ENCODE data around the gene AMBP. TPM values are rescaled to one million over a fixed set of nuclear protein-coding genes. Genes with fewer than 3 reads are reported as not detected.

AMBP gene
- total and polyA plus RNA-seq, 2 of the 13 experiments (the other 11 are each of a cell fraction or from before 2014, with no cell fraction given) = 1,510 to 2,580 TPM

DNA sequence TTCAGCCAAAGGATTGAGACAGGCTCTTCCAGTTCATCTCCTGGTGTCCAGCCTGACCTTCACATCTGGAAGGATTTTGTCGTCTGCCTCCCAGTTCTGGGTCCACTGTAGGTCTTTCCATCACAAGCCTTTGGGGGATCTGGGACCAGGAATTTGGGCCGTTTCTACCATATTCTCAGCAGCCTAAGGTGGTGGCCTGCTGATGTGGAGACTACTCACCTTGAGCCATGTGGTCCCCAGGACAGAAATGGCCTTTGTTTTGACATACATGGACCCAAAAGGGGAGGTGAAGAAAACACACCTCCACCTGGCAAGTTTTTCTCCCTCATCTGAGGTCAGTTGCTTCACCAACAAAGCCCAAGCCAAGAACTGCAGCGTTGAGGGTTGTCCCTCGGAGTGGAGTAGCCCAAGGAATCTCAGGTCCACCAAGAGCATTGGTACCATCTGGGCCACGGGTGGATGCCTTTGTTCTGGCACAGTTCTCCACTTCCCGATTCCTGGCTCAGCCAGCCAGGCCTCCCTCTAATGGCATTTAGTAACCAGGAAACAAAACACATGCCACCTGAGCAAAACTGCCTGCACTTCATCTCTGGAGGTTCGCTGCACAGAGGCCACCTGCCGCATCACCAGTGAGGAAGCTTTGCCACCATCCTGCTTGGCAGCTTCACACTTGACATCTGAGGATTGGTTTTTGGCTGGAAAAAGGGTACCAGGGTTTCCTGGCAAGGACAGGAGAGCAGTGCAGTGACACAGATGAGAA, 24.7 kb downstream of the AMBP start:
- no peak overlapping the region for H3K4me3 ChIP-seq (replicated peaks in 1 of 3; ENCODE audit: insufficient read depth in 1 of 3, low read depth in 2 of 3, low read length in 3 of 3)
- DNase-seq (ENCODE audit: low spot score) (no peak), ATAC-seq (no peak), FAIRE-seq (no peak)
- H3K27ac ChIP-seq (ENCODE audit: extremely low read length, insufficient read depth, low read length) = no peak overlapping the region
- CTCF ChIA-PET (ENCODE audit: low intra/inter-chr PET ratio, low total read pairs) = no interaction called here
- POLR2A ChIA-PET = no interaction called here
- in situ Hi-C loops (cut with HindIII; ENCODE audit: extremely low pct_ligation_motif_present, low pct_unique_long_range_greater_than_20kb) = no loop called here
- H3K27me3 ChIP-seq (ENCODE audit: control insufficient read depth in 1 of 2, insufficient read depth in 2 of 2, low read length in 2 of 2) = peaks cover 2 to 6% of the 10 kb centered on the region in 2 experiments; a peak in 3 of 5 replicates
- peaks cover 17% of the 10 kb centered on the region for H3K4me1 ChIP-seq (ENCODE audit: insufficient read depth, low read length)
- H4K20me1 ChIP-seq (ENCODE audit: insufficient read depth, low read length) = no peaks in the 10 kb centered on the region
- no peak for TF ChIP-seq SSRP1 (CRISPR knock-in tag; IDR thresholded peaks at IDR 0.05)
- no peak for TF ChIP-seq TBX2 (CRISPR knock-in tag; IDR thresholded peaks at IDR 0.05; ENCODE audit: borderline replicate concordance)
- no peak for TF ChIP-seq KDM5B (CRISPR knock-in tag; IDR thresholded peaks at IDR 0.05; ENCODE audit: borderline replicate concordance)
- TF ChIP-seq ATAD3A (CRISPR knock-in tag; IDR thresholded peaks at IDR 0.05) = no peak
- TF ChIP-seq RFX3 (CRISPR knock-in tag; IDR thresholded peaks at IDR 0.05) = no peak
- TF ChIP-seq PAX8 (CRISPR knock-in tag; IDR thresholded peaks at IDR 0.05; ENCODE audit: borderline replicate concordance) = no peak
- no peak for TF ChIP-seq ZNF83 (CRISPR knock-in tag; IDR thresholded peaks at IDR 0.05; ENCODE audit: borderline replicate concordance)
- no peak for TF ChIP-seq ZNF138 (CRISPR knock-in tag; IDR thresholded peaks at IDR 0.05; ENCODE audit: low read depth)
- TF ChIP-seq, protein P1, sequence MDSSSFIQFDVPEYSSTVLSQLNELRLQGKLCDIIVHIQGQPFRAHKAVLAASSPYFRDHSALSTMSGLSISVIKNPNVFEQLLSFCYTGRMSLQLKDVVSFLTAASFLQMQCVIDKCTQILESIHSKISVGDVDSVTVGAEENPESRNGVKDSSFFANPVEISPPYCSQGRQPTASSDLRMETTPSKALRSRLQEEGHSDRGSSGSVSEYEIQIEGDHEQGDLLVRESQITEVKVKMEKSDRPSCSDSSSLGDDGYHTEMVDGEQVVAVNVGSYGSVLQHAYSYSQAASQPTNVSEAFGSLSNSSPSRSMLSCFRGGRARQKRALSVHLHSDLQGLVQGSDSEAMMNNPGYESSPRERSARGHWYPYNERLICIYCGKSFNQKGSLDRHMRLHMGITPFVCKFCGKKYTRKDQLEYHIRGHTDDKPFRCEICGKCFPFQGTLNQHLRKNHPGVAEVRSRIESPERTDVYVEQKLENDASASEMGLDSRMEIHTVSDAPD (CRISPR knock-in tag; IDR thresholded peaks at IDR 0.05) = no peak
- TF ChIP-seq, protein P2, sequence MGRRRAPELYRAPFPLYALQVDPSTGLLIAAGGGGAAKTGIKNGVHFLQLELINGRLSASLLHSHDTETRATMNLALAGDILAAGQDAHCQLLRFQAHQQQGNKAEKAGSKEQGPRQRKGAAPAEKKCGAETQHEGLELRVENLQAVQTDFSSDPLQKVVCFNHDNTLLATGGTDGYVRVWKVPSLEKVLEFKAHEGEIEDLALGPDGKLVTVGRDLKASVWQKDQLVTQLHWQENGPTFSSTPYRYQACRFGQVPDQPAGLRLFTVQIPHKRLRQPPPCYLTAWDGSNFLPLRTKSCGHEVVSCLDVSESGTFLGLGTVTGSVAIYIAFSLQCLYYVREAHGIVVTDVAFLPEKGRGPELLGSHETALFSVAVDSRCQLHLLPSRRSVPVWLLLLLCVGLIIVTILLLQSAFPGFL (CRISPR knock-in tag; IDR thresholded peaks at IDR 0.05) = no peak
- TF ChIP-seq SETDB1 (CRISPR knock-in tag; IDR thresholded peaks at IDR 0.05; ENCODE audit: borderline replicate concordance) = no peak
- TF ChIP-seq ZBTB20 (CRISPR knock-in tag; IDR thresholded peaks at IDR 0.05; ENCODE audit: borderline replicate concordance, low read depth) = no peak
- TF ChIP-seq, protein P3, sequence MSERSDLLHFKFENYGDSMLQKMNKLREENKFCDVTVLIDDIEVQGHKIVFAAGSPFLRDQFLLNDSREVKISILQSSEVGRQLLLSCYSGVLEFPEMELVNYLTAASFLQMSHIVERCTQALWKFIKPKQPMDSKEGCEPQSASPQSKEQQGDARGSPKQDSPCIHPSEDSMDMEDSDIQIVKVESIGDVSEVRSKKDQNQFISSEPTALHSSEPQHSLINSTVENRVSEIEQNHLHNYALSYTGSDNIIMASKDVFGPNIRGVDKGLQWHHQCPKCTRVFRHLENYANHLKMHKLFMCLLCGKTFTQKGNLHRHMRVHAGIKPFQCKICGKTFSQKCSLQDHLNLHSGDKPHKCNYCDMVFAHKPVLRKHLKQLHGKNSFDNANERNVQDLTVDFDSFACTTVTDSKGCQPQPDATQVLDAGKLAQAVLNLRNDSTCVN (CRISPR knock-in tag; IDR thresholded peaks at IDR 0.05; ENCODE audit: borderline replicate concordance) = no peak
- no peak for TF ChIP-seq ZNF274 (CRISPR knock-in tag; IDR thresholded peaks at IDR 0.05)
- TF ChIP-seq ZNF782 (CRISPR knock-in tag; IDR thresholded peaks at IDR 0.05; ENCODE audit: borderline replicate concordance) = no peak
- TF ChIP-seq NFYB (CRISPR knock-in tag; IDR thresholded peaks at IDR 0.05) = no peak
- no peak overlapping the region for H2AFZ ChIP-seq (ENCODE audit: low read length)
- H3K36me3 ChIP-seq (replicated peaks in 1 of 2; ENCODE audit: control insufficient read depth in 1 of 2, insufficient read depth in 2 of 2, low read length in 2 of 2) = no peaks in the 10 kb centered on the region
- H3K9ac ChIP-seq (ENCODE audit: insufficient read depth, low read depth, low read length) = no peak overlapping the region
- WGBS (ENCODE audit: low lambda C conversion rate) = 69% methylated on average over 8 of the region's 8 CpGs
- intact Hi-C loops (cut with micrococcal nuclease; ENCODE audit: unreplicated experiment) = no loop called here
- no peaks in the 10 kb centered on the region for H3K79me2 ChIP-seq (ENCODE audit: insufficient read depth, low read length)
- no peak overlapping the region for H3K4me2 ChIP-seq (ENCODE audit: low read depth, low read length)
- H3K9me3 ChIP-seq (ENCODE audit: low read length) = no peaks in the 10 kb centered on the region
- BruUV-seq (replicated peaks) = no TSS peak
